ENCODE measurements around the gene CCNDBP1.

Gene CCNDBP1

DNA sequence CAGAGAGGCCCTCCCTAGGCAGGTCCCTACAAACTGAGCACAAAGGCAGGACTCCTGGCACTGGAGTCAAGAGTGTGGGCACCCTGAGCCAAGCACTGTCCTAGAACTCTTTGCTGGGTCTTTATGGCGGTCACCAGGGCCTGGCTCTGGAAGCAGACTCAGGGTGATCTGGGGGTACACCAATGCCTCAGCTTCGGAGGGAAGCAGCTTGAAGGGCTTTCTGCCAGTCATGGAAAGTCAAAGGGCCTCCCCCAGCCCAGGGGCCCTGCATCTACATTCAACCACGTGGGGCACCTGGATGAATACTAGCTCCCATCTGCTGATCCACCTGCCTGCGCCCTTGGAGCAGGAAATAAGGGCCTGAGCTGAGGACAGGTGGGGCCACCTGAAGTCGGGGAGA, 28.3 kb downstream of the CCNDBP1 start:
- no peak overlapping the region for H3K27ac ChIP-seq (ENCODE audit: low read length)
- H3K9me2 ChIP-seq (replicated peaks; ENCODE audit: insufficient read depth, low read length) = no peaks in the 10 kb centered on the region
- no peak overlapping the region for H2AFZ ChIP-seq (ENCODE audit: low read length)
- H3K27me3 ChIP-seq (replicated peaks; ENCODE audit: insufficient read depth, low read length) = no peaks in the 10 kb centered on the region
- H4K20me1 ChIP-seq (ENCODE audit: insufficient read depth, low read length) = no peaks in the 10 kb centered on the region
- no peaks in the 10 kb centered on the region for H3K4me1 ChIP-seq (ENCODE audit: low read length)
- no peaks in the 10 kb centered on the region for H3K36me3 ChIP-seq (replicated peaks; ENCODE audit: insufficient read depth, low read length)
- H3K9me3 ChIP-seq (replicated peaks; ENCODE audit: insufficient read depth, low read length) = no peaks in the 10 kb centered on the region
- no peaks in the 10 kb centered on the region for H3F3A ChIP-seq (ENCODE audit: insufficient read depth, low read length)
- TF ChIP-seq, protein P1, sequence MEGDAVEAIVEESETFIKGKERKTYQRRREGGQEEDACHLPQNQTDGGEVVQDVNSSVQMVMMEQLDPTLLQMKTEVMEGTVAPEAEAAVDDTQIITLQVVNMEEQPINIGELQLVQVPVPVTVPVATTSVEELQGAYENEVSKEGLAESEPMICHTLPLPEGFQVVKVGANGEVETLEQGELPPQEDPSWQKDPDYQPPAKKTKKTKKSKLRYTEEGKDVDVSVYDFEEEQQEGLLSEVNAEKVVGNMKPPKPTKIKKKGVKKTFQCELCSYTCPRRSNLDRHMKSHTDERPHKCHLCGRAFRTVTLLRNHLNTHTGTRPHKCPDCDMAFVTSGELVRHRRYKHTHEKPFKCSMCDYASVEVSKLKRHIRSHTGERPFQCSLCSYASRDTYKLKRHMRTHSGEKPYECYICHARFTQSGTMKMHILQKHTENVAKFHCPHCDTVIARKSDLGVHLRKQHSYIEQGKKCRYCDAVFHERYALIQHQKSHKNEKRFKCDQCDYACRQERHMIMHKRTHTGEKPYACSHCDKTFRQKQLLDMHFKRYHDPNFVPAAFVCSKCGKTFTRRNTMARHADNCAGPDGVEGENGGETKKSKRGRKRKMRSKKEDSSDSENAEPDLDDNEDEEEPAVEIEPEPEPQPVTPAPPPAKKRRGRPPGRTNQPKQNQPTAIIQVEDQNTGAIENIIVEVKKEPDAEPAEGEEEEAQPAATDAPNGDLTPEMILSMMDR (IDR thresholded peaks at IDR 0.05; ENCODE audit: low read length) = no peak
- TF ChIP-seq EZH2 (optimal IDR thresholded peaks at IDR 0.05; ENCODE audit: low read depth, low read length) (no peak), EZH2phosphoT487 (IDR thresholded peaks at IDR 0.05; ENCODE audit: low read length) (no peak)
- H3K79me2 ChIP-seq (ENCODE audit: low read length) = no peaks in the 10 kb centered on the region
- no peak overlapping the region for H3K4me2 ChIP-seq (ENCODE audit: low read depth, low read length)
- DNase-seq = no peak
- H3K9ac ChIP-seq (ENCODE audit: low read length) = no peak overlapping the region
- no peak overlapping the region for H3K4me3 ChIP-seq (ENCODE audit: low read length)

DNA sequence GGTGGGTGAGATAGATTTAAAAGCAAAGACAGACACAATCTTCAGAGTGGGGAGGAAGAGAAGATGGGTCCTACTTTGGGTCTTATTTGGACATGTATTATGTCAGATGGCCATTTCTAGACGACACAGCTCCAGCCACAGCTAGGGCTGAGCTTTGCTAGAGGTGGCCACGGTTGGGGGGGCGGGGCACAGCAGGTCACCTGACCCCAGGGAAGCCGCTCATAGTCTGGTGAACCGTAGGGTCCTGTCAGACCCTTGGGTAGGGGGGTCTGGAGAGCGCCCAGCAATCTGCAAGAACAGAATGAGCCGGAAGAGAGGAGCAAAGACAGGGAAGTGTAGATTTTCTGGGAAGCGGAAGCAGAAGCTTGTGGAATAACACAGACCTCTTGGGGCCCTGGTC, 29.0 kb downstream of the CCNDBP1 start:
- no peaks in the 10 kb centered on the region for H3K9me2 ChIP-seq (replicated peaks; ENCODE audit: insufficient read depth, low read length)
- H3K4me3 ChIP-seq (ENCODE audit: low read length) = no peak overlapping the region
- H3K9me3 ChIP-seq (replicated peaks; ENCODE audit: insufficient read depth, low read length) = no peaks in the 10 kb centered on the region
- no peak overlapping the region for H3K27ac ChIP-seq (ENCODE audit: low read length)
- H3K36me3 ChIP-seq (replicated peaks; ENCODE audit: insufficient read depth, low read length) = no peaks in the 10 kb centered on the region
- no peaks in the 10 kb centered on the region for H4K20me1 ChIP-seq (ENCODE audit: insufficient read depth, low read length)
- no peak overlapping the region for H3K4me2 ChIP-seq (ENCODE audit: low read depth, low read length)
- DNase-seq = no peak
- H3F3A ChIP-seq (ENCODE audit: insufficient read depth, low read length) = no peaks in the 10 kb centered on the region
- no peak overlapping the region for H3K9ac ChIP-seq (ENCODE audit: low read length)
- H2AFZ ChIP-seq (ENCODE audit: low read length) = no peak overlapping the region
- no peaks in the 10 kb centered on the region for H3K4me1 ChIP-seq (ENCODE audit: low read length)
- H3K27me3 ChIP-seq (replicated peaks; ENCODE audit: insufficient read depth, low read length) = no peaks in the 10 kb centered on the region
- H3K79me2 ChIP-seq (ENCODE audit: low read length) = no peaks in the 10 kb centered on the region
- TF ChIP-seq EZH2phosphoT487 (IDR thresholded peaks at IDR 0.05; ENCODE audit: low read length) (no peak), EZH2 (optimal IDR thresholded peaks at IDR 0.05; ENCODE audit: low read depth, low read length) (no peak)
- TF ChIP-seq, protein P1 (IDR thresholded peaks at IDR 0.05; ENCODE audit: low read length) = no peak

DNA sequence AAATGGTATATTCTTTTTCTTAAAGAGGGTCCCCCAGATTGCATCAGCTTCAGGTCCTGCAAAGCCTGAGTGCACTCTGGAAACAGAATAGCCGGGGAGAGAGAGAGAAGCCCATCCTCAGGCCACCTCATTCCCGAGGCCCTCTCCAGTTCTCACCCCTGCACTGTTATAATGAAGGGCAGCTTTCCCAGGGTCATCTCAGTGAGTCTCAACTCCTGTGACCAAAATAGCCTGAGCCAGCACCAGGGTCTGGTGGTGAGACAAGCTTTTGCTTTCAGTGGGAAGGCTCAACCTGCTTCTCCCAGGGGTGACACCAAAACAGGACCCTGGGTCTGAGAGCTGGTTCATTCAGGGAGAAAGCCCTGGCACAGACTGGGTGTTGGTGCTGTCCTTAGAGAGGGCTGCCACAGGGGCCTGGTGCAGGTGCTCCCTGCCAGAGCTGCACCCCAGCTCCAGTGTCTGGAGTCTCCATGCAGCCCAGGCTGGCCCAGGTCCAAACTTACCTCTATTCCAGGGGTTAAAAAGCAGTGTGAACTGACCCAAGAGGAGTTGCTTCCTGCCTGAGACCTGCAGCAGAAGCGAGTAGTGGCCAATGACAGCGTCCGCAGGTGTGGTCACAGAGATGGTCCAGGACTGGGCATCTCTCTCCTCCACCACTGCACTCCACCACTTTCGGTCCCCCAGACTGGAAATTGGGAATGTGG, 29.5 kb downstream of the CCNDBP1 start:
- Histone ChIP-seq H3K4me2 (ENCODE audit: low read depth, low read length) (no peak overlapping the region), H3K4me3 (ENCODE audit: low read length) (no peak overlapping the region), H3K36me3 (replicated peaks; ENCODE audit: insufficient read depth, low read length) (no peaks in the 10 kb centered on the region), H3K9me2 (replicated peaks; ENCODE audit: insufficient read depth, low read length) (no peaks in the 10 kb centered on the region), H3K79me2 (ENCODE audit: low read length) (no peaks in the 10 kb centered on the region), H2AFZ (ENCODE audit: low read length) (no peak overlapping the region), H3K27ac (ENCODE audit: low read length) (no peak overlapping the region), H3K9me3 (replicated peaks; ENCODE audit: insufficient read depth, low read length) (no peaks in the 10 kb centered on the region), H3K27me3 (replicated peaks; ENCODE audit: insufficient read depth, low read length) (no peaks in the 10 kb centered on the region), H3F3A (ENCODE audit: insufficient read depth, low read length) (no peaks in the 10 kb centered on the region), H3K9ac (ENCODE audit: low read length) (no peak overlapping the region), H3K4me1 (ENCODE audit: low read length) (no peaks in the 10 kb centered on the region), H4K20me1 (ENCODE audit: insufficient read depth, low read length) (no peaks in the 10 kb centered on the region)
- no peak for DNase-seq
- TF ChIP-seq EZH2phosphoT487 (IDR thresholded peaks at IDR 0.05; ENCODE audit: low read length) (no peak), EZH2 (optimal IDR thresholded peaks at IDR 0.05; ENCODE audit: low read depth, low read length) (no peak)
- TF ChIP-seq, protein P1 (IDR thresholded peaks at IDR 0.05; ENCODE audit: low read length) = no peak

Data from MM.1S (cell line).